ENCODE results near the gene SHB.

DNA sequence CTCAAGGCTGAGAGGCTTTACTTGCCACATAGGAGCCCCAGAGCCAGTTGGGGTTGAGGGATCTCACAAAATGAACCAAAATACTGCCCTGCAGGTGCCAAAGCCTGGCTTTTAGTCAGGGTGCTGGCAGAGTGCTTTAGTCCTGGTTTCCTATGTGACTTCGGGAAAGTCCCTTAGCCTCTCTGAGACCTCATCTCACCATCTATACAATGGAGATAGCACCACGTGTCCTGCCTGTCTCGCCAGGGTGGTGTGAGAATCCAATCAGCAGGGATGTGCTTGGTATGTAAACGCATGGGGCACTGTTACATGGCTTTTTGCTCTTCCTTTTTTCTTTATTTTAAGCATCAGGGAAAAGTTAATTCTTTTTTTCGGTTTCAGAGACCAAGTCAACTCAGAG is 68.3 kb downstream of the SHB start:
- 0 out of 2 replicates have a peak, but pooled peaks have one; percentile 19 for TF ChIP-seq CTCF (conservative IDR thresholded peaks at IDR 0.05; ENCODE audit: low read depth, low read length)
- TF ChIP-seq EZH2 (IDR thresholded peaks at IDR 0.05; ENCODE audit: low read length, unreplicated experiment) = no peak
- TF ChIP-seq EZH2phosphoT487 (IDR thresholded peaks at IDR 0.05; ENCODE audit: borderline replicate concordance, low read length) = no peak
